ENCODE measurements around the gene RGL3.
A peak's percentile ranks its signal among the peaks of the same experiment; 100 is the strongest.
"Not testable (repeated sequence)": the region's sequence is repeated elsewhere in the genome, so short reads cannot be mapped to it uniquely, and the experiment has no call there.

RGL3 gene

GRCh38 chr19:11379269-11379845 is 39.8 kb downstream of the RGL3 start:
- DNase-seq = not testable (repeated sequence)

- DNase-seq = no peak
These were observed 40.6 kb downstream of the RGL3 start for GRCh38 chr19:11378319-11379189.

- no peak for DNase-seq
These were observed 41.4 kb downstream of the RGL3 start for GRCh38 chr19:11377756-11378155.

GRCh38 chr19:11377237-11377636 is 41.9 kb downstream of the RGL3 start:
- no peak for DNase-seq

- no peak for DNase-seq
These were observed 43.8 kb downstream of the RGL3 start for GRCh38 chr19:11375143-11375948.

GRCh38 chr19:11374433-11375142 is 44.5 kb downstream of the RGL3 start, which contains the start of gene SWSAP1:
Gene SWSAP1 (plus strand): TSS chr19:11374666. CDS start chr19:11374681, 15 bp downstream.
- peak; percentile 99 for DNase-seq

- no peak for DNase-seq
These were observed 45.2 kb downstream of the RGL3 start for GRCh38 chr19:11373885-11374432.

GRCh38 chr19:11373166-11373884 is 45.8 kb downstream of the RGL3 start:
- DNase-seq = no peak

GRCh38 chr19:11370744-11371143 is 48.4 kb downstream of the RGL3 start:
- DNase-seq = no peak

- no peak for DNase-seq
These were observed 51.6 kb downstream of the RGL3 start for GRCh38 chr19:11367528-11367927.

GRCh38 chr19:11365557-11366117 is 53.5 kb downstream of the RGL3 start:
- no peak for DNase-seq

- no peak for DNase-seq
These were observed 54.2 kb downstream of the RGL3 start for GRCh38 chr19:11364935-11365334.

- DNase-seq = no peak
These were observed 54.7 kb downstream of the RGL3 start for GRCh38 chr19:11364296-11364904.

- no peak for DNase-seq
These were observed 55.2 kb downstream of the RGL3 start for GRCh38 chr19:11363881-11364280.

- no peak for DNase-seq
These were observed 57.1 kb downstream of the RGL3 start for GRCh38 chr19:11361771-11362731.

- no peak for DNase-seq
These were observed 57.9 kb downstream of the RGL3 start for GRCh38 chr19:11361037-11361770.

- no peak for DNase-seq
These were observed 59.7 kb downstream of the RGL3 start for GRCh38 chr19:11359421-11359820.

GRCh38 chr19:11356676-11357550 is 62.2 kb downstream of the RGL3 start:
- no peak for DNase-seq
